OCI-M2 (cell line): ENCODE measurements around the gene MAMDC2.
"Not testable (repeated sequence)": the region's sequence is repeated elsewhere in the genome, so short reads cannot be mapped to it uniquely, and the experiment has no call there.

ENCODE experiments used
- DNase-seq: peaks from one replicate; lab custom pipeline; 2025; ENCODE audit not compliant: unreplicated experiment; lab: John Stamatoyannopoulos, UW

The MAMDC2 gene

DNA sequence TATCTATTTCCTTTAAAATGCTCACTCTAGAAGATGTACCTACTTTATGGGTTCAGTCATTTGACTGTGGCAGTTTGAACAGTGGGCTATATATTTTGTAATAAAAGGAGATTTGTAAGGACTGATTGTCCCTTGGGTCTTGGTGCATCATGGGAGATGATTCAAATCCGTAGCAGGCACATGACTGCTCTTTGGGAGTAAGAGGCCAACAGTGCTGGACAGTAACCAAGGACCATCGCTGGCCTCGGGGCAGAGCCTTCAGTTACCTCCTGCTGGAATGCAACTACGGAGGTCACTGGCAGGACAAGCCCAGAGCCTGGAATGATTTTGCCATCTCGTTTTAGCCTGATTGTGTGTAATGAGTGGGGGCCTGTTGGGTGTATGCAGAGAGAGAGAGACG lies 7.0 kb upstream of the MAMDC2 start:
- DNase-seq, result no peak

DNA sequence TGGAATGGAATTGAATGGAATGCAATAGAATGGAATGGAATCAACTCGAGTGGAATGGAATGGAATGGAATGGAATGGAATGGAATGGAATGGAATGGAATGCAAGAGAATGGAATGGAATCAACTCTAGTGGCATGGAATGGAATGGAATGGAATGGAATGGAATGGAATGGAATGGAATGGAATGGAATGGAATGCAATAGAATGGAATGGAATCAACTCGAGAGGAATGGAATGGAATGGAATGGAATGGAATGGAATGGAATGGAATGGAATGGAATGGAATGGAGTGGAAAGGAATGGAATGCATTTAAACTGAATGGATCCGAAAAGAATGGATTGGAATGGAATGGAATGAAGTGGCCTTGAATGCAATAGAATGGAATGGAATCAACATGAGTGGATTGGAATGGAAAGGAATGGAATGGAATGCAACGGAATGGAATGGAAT lies 5.5 kb upstream of the MAMDC2 start:
- DNase-seq, result not testable (repeated sequence)

DNA sequence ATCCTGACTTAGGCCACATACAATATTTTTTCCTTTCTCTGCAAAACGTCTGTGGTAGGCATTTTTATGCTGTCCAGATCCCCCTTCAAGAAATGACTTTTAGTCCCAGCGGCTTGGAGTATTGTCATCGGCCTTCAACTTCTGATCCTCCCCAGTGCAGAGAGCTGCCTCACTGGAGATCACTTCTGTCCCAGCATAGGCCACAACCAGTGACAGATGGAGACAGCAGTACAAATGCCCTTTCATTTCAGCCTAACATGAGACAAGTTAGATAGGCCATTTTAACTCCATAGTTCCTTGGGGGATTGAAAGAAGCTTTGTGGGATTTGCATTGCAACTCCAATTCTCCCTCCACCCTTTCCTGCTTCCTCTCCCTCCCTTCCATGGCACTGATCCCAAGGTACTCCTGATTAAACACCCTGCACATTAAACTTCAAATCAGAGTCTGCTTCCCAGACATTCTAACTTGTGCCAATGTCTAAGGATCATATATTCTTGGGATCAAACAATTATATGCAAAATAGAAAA lies 3.2 kb upstream of the MAMDC2 start:
- DNase-seq, result no peak

DNA sequence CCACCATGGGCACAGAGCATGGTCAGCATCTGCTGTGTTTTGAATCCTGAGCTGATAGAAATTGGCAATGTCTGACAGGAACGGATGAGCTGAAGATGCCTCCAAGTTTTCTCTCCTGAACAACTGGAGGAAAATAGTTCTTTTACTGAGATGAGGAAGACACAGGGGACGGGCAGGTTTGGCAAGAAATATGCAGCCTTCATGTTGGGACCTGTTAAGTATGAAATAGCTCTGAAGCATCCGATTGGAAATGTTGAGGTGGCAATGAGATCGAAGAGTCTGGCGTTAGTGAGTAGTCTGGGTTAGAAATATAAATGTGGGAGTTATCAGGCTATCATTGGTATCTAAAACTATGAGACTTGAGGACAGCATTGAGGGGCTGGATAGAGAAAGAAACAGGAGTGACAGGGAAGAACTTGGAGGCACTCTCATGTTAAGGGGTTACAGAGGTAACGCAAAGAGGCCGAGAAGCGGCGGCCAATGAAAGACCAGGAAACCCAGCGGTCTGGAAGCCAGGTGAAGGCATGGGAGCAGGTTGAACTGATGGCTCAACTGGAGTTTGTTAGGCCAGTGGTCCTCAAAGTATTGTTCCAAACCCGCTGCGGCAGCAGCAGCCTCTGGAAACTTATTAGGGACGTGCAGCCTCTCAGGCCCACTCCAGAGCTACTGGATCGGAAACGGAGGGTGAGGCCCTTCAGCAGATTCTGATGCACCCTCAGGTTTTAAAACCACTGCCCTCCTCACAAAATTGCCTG lies 1.0 kb upstream of the MAMDC2 start:
- no peak for DNase-seq

DNA sequence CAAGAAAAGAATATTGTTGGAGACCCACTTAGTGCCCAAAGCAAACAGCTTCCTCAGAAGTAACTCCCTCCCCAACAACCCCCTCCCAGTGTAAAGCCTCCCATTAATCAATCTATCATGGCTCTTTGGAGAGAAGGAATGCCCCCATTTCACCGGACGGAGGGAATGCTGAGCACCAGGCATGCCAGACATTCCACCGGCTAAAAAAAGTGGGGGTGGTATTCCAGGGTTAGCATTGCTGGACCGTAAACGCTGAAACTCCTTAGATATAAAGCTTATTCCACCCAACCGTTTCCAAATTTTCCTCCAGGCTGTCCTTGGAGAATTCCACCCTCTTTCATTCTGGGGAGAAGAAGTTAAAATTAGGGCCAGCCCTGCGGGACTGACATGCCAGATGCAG lies 363 bp upstream of the MAMDC2 start:
- DNase-seq, result no peak

DNA sequence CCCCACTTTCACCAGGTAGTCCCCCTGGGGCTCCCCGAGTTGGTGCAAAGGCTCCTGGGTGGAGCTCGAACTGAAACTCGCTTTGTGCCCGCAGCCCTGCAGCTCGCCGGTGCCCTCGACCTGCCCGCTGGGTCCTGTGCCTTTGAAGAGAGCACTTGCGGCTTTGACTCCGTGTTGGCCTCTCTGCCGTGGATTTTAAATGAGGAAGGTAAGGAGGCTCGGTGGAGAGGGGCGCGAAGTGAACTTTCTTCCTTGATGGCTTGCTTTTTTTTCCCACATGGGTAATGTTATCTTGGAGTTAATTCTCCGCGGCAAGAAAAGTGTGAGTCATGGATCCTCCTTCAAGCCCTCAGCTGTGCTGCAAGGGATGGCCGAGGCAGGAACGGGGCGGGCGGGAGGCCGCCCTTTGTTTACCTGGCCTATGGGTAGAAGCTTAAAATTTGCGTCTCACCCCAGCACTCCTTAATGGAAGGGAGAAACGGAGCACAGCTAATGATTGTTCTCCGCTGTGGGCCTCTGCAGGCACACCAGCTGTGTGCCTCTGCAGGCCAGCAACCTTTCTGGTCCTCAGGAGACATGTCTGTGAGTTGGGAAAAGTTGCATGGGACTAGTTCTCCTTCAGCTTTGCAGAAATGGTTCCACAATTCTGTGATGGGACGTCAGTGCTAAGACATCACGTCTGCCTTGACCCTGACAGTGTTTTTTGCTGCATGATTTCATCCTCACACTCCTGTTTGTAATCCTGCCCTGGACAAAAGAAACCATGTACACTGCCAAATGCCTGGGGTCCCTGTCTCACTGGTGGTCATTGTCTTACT lies 1.1 kb downstream of the MAMDC2 start:
- DNase-seq, result no peak

DNA sequence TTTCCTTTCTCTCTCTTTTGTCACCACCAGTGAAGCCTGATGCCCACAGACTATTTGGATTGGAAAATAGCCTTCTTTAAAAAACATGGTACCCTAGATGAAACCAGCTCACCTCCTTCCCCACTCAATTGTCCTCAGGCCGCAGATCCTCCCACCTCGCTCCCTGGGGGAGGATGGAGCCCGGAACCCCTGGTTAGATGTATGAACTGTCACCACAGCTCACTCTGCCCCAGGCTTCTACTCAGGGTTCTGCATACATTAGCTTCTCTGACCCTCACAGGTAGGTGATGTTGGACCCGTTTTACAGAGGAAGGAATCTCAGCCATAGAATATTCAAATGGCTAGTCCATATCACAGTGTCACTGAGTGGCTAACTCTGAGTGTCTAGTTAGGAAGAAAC lies 1.8 kb downstream of the MAMDC2 start:
- no peak for DNase-seq

DNA sequence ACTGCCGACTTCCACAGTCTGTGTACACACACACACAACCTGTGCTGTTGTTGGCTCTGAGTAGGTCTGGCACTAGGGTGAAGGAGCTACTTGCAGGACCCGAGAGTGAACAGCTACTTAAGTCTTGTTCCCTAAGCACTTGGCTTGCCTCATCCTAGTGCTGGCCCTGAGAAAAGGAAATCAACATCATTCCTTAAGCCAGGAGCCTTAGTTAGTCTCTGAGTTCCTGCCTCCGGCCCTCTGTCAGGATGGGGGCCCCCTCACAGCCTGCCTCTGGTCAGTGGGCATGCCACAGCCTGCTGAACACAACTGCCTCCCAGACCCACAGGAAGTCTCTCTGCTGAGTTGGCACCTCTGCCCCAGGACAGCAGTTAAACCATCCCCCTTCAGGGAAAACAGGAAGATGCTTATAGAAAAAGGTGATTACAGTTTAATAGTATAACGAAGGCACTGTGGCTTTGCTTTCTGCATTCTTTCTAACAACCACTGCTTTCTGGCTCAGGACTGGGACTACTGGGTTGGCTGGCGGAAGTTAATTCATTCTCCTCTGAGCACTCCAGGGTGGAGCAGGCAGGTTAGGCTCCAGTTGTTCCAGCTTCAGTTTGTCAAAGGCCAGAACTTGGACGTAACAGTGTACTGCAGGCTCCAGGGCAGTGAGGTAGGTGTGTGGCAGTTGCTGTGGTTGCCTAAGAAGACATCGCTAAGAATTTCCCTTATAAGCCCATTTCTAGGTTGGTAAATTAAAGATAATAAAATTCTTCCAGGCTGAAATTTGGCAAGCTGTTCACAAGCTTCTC lies 2.8 kb downstream of the MAMDC2 start:
- no peak for DNase-seq

DNA sequence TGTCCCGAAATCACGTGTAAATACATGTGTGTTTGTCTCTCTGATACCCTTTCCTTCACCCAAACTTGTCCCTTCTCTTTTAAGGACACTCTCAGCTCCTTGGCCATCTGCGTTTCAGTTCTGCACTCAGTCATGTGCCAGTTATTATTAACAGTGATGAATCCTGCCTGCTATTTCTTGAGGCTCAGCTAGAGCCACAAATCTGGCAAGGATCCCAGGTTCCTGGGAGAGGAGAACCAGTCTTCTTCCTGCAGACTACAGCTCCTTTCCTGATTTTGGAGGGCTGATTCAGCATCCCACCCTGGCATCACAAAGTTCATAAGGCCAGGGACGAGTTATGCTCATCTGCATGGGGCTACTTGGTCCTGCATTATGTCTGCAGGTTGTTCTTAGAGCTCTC lies 5.6 kb downstream of the MAMDC2 start:
- DNase-seq, result no peak

DNA sequence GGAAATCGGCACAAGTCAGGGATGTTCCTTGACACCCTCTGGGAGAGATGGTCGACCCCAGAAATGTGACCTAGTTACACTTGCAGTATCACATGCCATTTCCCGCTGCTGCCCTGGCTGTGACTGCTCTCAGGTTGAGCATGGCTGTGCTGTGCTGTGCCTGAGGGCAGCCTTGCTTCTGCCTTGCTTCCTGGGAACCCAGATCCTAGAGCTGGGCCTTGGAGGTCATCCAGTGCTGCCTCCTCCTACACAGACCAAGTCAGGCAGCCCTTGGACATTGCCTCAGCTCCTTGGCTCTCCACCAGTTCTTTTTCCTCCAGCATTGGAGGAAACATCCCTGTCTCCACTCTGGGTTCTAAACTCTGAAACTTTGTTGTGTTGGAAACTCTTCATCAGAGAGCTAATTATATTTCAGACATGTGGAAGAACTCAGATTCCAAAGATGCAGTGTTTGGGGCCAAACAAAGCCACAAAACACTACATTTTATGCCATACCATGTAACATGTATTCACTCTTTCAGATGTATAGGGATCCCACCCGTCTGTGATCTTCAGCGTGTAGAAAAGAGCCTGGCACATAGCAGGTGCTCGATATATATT lies 6.1 kb downstream of the MAMDC2 start:
- DNase-seq, result no peak

DNA sequence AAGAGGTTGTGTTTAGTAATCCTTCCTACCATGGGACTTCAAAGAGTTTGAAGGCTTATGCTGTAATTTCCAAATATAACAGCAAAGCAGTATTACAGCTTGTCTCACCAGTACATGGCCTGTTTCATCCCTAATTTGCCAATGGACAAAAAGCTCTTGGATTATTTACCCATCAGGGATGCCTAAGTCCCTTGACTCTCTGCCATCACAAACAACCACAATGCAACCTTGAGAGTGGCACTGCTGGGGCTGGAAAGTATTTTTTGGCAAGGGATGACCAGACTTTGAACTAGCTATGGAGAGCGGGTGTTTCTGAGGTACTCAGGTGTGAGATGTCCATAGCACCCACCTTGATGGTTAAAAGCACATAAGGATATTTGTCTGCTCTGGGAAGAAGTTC lies 9.1 kb downstream of the MAMDC2 start:
- DNase-seq, result no peak

DNA sequence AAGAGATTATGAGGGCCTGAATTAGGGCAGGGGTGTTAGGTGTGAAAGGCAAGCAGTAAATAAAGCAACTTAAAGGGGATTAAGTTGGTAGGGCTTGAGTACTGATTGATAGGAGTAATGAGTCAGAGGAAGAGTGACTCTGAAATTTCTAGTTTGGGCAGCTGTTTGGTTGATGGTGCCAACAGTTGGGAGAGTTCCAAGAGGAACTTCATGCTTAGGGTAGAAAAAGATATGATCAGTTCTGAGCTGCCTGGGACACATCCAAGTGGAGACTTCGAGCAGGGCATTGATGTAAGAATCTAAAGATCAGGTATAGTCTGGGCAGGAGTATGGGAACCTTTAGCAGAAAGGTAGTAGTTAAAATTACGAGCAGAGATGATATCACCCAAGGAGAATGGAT lies 10.2 kb downstream of the MAMDC2 start:
- DNase-seq, result no peak

DNA sequence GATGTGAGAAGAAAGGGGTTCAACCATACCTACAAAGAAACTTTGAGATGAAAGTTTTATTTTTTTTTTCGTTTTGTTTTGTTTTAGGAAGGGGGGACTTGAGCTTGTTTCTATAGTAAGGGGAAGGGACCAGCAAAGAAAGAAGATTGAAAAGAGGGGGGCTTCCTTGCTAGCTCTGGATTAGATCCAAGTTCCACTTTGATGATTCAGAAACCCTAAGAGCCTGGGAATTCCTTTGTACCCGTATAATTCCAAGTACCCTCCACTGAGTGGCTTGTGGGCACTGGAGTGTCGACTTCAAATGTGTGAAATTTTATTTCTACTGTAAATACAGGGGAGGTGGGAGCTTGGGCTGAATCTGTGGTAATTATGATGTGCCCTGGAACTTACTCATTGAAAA lies 10.9 kb downstream of the MAMDC2 start:
- no peak for DNase-seq

DNA sequence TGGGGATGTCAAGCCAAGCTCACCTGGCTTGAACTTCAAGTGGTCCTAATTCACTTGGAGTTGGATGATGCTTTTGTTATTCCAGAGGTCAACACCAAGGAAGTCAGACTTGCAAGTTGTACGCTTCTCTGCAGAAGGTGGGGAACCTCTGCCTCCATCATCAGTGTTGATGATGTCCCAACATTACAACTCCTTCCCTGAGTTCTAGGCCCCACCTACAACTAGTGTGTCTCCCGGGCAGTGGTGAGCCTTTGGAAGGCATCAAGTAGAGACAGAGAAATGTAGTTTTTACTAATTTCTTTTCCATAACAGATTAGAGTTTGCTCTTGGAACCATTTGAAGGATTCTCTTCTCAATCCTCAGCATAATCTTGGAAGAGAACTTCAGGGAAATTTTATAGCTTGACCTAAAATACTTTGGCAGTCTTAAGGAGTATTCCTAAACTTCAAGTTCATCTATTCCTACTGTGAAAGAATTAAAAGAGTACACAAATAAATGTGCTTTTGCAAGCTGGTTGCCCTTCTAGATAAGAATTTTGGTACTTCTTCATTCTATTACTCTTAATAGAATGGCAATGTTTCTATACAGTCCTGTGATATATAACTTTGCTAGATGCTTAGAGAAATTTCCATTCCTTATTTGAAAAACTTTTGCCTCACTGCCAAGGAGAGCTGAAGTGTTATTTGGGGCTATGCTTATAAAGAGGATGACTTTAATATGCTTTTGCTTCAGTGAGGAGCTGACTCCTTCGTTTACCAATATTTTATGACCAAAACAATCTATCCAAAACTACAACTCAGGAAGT lies 12.0 kb downstream of the MAMDC2 start:
- no peak for DNase-seq

DNA sequence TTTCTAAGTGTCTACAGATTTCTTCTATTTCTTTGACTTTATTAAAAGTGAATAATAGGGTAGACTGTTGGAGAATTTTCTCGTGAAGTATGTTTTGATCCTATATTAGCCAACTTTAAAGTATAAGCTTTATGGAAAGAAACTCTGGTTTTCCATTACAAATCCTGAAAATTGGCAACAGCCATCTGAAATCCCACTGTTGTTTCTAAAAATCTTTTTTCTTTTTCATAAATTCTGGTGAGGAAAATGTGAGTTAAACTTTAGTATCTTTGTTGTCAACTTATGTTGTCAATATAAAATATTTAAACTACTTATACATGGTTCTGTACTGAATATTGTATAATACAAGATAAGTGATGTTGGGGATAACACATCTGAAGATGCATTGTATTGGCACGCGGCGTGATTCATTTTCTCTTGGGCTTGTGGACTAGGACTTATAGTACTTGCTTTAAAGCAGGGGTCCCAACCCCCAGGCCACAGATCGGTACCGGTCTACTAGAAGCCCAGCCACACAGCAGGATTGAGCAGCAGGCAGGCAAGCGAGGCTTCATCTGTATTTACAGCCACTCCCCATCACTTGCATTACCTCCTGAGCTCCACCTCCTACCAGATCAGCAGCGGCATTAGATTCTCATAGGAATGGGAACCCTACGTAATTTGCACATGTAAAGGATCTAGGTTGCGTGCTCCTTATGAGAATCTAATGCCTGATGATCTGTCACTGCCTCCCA lies 12.7 kb downstream of the MAMDC2 start:
- no peak for DNase-seq

DNA sequence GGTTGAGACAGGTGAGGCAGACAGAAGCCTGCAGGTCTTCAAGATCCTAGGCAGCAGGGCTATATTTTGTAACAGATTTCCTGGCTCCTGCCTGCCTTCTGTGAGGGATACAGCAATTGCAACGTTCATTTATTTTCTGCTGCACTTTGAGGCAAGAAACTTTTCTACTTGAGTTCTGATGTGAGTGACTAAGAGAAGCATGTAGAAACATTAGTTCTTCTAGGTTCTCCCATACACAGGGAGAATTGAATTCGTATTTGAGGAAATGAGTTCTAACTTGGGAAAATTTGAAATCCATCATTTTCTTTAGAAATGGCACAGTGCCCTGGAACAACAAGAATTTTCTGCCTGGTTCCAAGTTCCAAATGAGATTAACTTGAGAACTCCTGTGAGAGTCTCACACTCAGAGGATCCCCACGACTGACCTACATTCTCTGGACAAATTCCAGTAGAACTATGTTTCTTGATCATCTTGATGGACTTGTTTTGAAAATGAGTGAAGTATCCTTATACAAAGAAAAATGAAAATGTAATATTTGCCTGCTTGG lies 15.0 kb downstream of the MAMDC2 start:
- no peak for DNase-seq

DNA sequence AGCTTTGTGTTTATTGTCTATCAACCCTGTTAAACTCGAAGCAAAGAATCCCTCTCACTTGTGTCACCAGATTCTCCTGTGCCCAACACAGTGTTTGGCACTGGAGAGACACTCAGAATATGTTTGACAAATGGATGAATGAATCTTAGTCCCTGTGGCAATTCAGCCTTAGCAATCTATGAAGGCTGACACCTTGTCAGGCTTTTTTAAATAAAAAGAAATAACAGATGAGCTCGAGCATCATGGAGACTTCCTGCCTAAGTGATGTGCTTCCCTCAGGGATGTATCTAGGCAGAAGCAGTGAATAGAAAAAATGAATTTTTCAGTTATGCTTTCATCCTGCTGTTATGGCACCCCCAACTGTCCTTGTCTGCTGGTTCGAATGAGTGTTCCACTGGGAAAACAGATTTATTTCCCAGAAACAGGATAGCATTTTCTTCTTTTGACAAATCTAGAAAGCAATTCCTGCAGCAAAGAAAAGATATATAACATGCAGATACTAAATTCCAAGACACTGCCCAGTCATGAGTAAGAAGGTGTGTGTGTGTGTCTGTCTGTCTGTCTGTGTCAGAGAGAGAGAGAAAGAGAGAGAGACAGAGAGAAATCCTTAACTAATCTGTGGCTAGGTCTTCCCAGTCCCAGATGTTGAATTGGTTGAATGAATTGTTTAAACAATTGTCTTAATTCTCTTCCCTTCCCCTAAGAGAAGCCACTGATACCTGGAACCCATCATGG lies 16.7 kb downstream of the MAMDC2 start:
- DNase-seq, result no peak

DNA sequence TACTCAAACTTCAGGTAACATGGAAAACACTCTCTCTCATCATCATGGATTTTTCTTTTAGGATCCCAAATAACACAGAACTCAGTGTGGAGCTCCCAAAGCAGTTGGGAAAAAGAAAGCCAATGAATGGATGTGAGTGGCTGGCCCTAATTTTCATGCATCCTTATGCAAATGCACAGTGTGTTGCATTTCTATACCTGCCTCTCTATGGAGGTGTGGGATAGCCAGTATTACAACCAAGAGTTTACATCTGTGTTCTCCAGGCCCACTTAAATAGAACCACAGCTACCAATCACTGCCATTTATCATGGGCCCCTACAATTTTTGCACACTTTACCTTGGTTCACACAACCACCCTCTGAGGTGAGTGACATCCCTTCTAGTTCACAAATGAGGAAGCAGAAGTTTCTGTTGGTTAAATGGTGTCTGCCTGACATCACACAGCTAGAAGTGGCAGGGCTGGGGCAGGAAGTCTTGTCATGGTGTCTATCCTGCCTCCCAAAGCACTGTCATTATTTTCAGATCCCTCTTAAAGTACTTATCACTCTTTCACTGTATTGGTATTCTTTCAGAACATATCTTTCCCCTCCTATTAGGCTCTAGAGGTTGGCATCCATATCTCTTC lies 17.3 kb downstream of the MAMDC2 start:
- no peak for DNase-seq
